Measurements from ENCODE around the gene PLIN4.

GRCh38 chr19:4473011-4473762 lies 45.1 kb downstream of the PLIN4 start:
- TF ChIP-seq POLR2A (IDR thresholded peaks at IDR 0.05): no peak
- no peak for TF ChIP-seq CTCF (IDR thresholded peaks at IDR 0.05)
